Fibroblast of lung (primary cell): Measurements from ENCODE around the gene PTOV1. TPM values are rescaled to one million over a fixed set of nuclear protein-coding genes. Genes with fewer than 3 reads are reported as not detected.

Experiments
- DNase-seq, 2 donors: peaks; one replicate each; pipeline versions ENCODE4 v3.0.0 to v3.0.0-alpha.2; 2010; ENCODE audit warnings: low read depth in 2 of 2
- H2AFZ ChIP-seq: 2 replicates; pipeline ENCODE4 v1.5.1; 2012; ENCODE audit warnings: low read length, control low read depth, inconsistent platforms
- H3K27ac ChIP-seq: 2 replicates; pipeline ENCODE4 v1.5.1; 2011; ENCODE audit warnings: low read length, control low read depth; ENCODE audit not compliant: insufficient read depth
- H3K27me3 ChIP-seq: 2 replicates; pipeline ENCODE4 v1.5.1; 2011; ENCODE audit warnings: mild to moderate bottlenecking, low read length; ENCODE audit not compliant: control insufficient read depth, insufficient read depth
- H3K36me3 ChIP-seq: 2 replicates; pipeline ENCODE4 v1.5.1; 2011; ENCODE audit warnings: low read length; ENCODE audit not compliant: control insufficient read depth, insufficient read depth
- H3K4me1 ChIP-seq: 2 replicates; pipeline ENCODE4 v1.5.1; 2011; ENCODE audit warnings: low read length; ENCODE audit not compliant: control insufficient read depth, insufficient read depth; ENCODE audit errors: extremely low read depth
- H3K4me2 ChIP-seq: 2 replicates; pipeline ENCODE4 v1.5.1; 2011; ENCODE audit warnings: low read length, control low read depth; ENCODE audit not compliant: insufficient read depth; ENCODE audit errors: extremely low read depth
- H3K4me3 ChIP-seq, 4 experiments: fragments of 200-600 bp in 1 of 4; sonication (generic) in 1 of 4; replicated peaks in 1 of 4; 2 replicates each; pipeline ENCODE4 v1.5.1; 2011 to 2016; ENCODE audit warnings: low read length in 4 of 4, low read depth in 3 of 4, mild to moderate bottlenecking in 3 of 4, control low read depth in 2 of 4, inconsistent platforms in 1 of 4, mixed read lengths in 1 of 4; ENCODE audit not compliant: insufficient read depth in 1 of 4; ENCODE audit errors: control extremely low read depth in 1 of 4
- H3K79me2 ChIP-seq: 2 replicates; pipeline ENCODE4 v1.5.1; 2012; ENCODE audit warnings: mild to moderate bottlenecking, low read length, inconsistent platforms; ENCODE audit not compliant: control insufficient read depth, insufficient read depth
- H3K9ac ChIP-seq: 2 replicates; pipeline ENCODE4 v1.5.1; 2011; ENCODE audit warnings: mild to moderate bottlenecking, low read length, control low read depth; ENCODE audit not compliant: insufficient read depth
- H3K9me3 ChIP-seq: 2 replicates; pipeline ENCODE4 v1.5.1; 2012; ENCODE audit warnings: low read depth, low read length; ENCODE audit not compliant: control insufficient read depth, insufficient read depth
- H4K20me1 ChIP-seq: 2 replicates; pipeline ENCODE4 v1.5.1; 2011; ENCODE audit warnings: low read length; ENCODE audit not compliant: control insufficient read depth, insufficient read depth; ENCODE audit errors: extremely low read depth
- CTCF ChIP-seq, 2 donors: IDR thresholded peaks in 1 of 2; conservative IDR thresholded peaks in 1 of 2; 1 replicate in 1 of 2; 2 replicates in 1 of 2; pipeline ENCODE4 v1.5.1; 2011 to 2012; ENCODE audit warnings: low read length in 2 of 2, control low read depth in 1 of 2, inconsistent platforms in 1 of 2, low read depth in 1 of 2, mild to moderate bottlenecking in 1 of 2
- EZH2 ChIP-seq: IDR thresholded peaks from 2 replicates; pipeline ENCODE4 v1.5.1; 2012; ENCODE audit warnings: low read length, control low read depth, mild to moderate bottlenecking; ENCODE audit errors: missing control alignments
- polyA plus RNA-seq, 2 donors: library from polyadenylated mRNA; depleted of rRNA in 1 of 2; stranded (reverse) in 1 of 2; unstranded in 1 of 2; fragments of >200 nt; gene quantifications; 2 replicates each; pipeline ENCODE4 v1.2.1, GENCODE V29; 2011 to 2012; ENCODE audit warnings: missing spikeins in 1 of 2
- total RNA-seq: library from RNA; depleted of rRNA; stranded (reverse); fragments of >200 nt; gene quantifications from 2 replicates; pipeline ENCODE4 v1.2.1, GENCODE V29; 2014

The PTOV1 gene
- total and polyA plus RNA-seq, 2 donors (not counting 1 experiment from before 2014, with no cell fraction given), result 41.1 to 56.0 TPM

- Histone ChIP-seq H3K79me2 (no peaks in the 10 kb centered on the region), H3K4me3 (no peak overlapping the region), H2AFZ (no peak overlapping the region), H3K27me3 (no peaks in the 10 kb centered on the region), H3K27ac (no peak overlapping the region), H3K36me3 (no peaks in the 10 kb centered on the region), H3K4me2 (no peak overlapping the region), H3K9me3 (no peaks in the 10 kb centered on the region), H3K4me1 (peaks cover 7% of the 10 kb centered on the region), H3K9ac (no peak overlapping the region), H4K20me1 (no peaks in the 10 kb centered on the region)
- no peak for TF ChIP-seq EZH2
- no peak for DNase-seq
Measured at GRCh38 chr19:49894011-49894664, 43.2 kb downstream of the PTOV1 start.

GRCh38 chr19:49894879-49895565 is 44.1 kb downstream of the PTOV1 start:
- TF ChIP-seq CTCF (conservative IDR thresholded peaks at IDR 0.05 in 1 of 2, IDR thresholded peaks at IDR 0.05 in 1 of 2; ENCODE audit: low read depth in 1 of 2, low read length in 2 of 2) (no peak), EZH2 (no peak)
- no peaks in the 10 kb centered on the region for H3K9me3 ChIP-seq
- no peaks in the 10 kb centered on the region for H3K36me3 ChIP-seq
- no peak for DNase-seq
- H3K9ac ChIP-seq, result no peak overlapping the region
- peaks cover 7% of the 10 kb centered on the region for H3K4me1 ChIP-seq
- H2AFZ ChIP-seq, result no peak overlapping the region
- H3K79me2 ChIP-seq, result no peaks in the 10 kb centered on the region
- no peaks in the 10 kb centered on the region for H3K27me3 ChIP-seq
- H3K4me2 ChIP-seq, result no peak overlapping the region
- no peak overlapping the region for H3K4me3 ChIP-seq
- H3K27ac ChIP-seq, result no peak overlapping the region
- H4K20me1 ChIP-seq, result no peaks in the 10 kb centered on the region

- no peaks in the 10 kb centered on the region for H3K79me2 ChIP-seq
- no peak overlapping the region for H3K4me3 ChIP-seq
- TF ChIP-seq EZH2 (no peak), CTCF (conservative IDR thresholded peaks at IDR 0.05 in 1 of 2, IDR thresholded peaks at IDR 0.05 in 1 of 2; ENCODE audit: low read depth in 1 of 2, low read length in 2 of 2) (no peak)
- no peak overlapping the region for H2AFZ ChIP-seq
- no peaks in the 10 kb centered on the region for H3K9me3 ChIP-seq
- no peak for DNase-seq
- H3K4me2 ChIP-seq, result no peak overlapping the region
- H4K20me1 ChIP-seq, result no peaks in the 10 kb centered on the region
- H3K9ac ChIP-seq, result no peak overlapping the region
- H3K4me1 ChIP-seq, result peaks cover 4% of the 10 kb centered on the region
- no peaks in the 10 kb centered on the region for H3K36me3 ChIP-seq
- no peaks in the 10 kb centered on the region for H3K27me3 ChIP-seq
- H3K27ac ChIP-seq, result no peak overlapping the region
Measured at GRCh38 chr19:49895566-49896297, 44.8 kb downstream of the PTOV1 start.
